T1000 (cell line): ENCODE results near the gene EHF.

ENCODE experiments used
- DNase-seq: peaks from one replicate; lab custom pipeline; 2025; ENCODE audit warnings: mixed read lengths; lab: John Stamatoyannopoulos, UW

Gene EHF

GRCh38 chr11:34625576-34625975 is 4.7 kb downstream of the EHF start:
- no peak for DNase-seq

GRCh38 chr11:34626393-34626792 is 5.5 kb downstream of the EHF start:
- DNase-seq = no peak

- DNase-seq = no peak
Measured at GRCh38 chr11:34627197-34627596, 6.3 kb downstream of the EHF start.

GRCh38 chr11:34629711-34630110 is 8.8 kb downstream of the EHF start:
- no peak for DNase-seq

GRCh38 chr11:34630544-34630943 is 9.7 kb downstream of the EHF start:
- no peak for DNase-seq

GRCh38 chr11:34631297-34631696 is 10.4 kb downstream of the EHF start:
- DNase-seq = no peak

- no peak for DNase-seq
Measured at GRCh38 chr11:34631737-34632104, 10.8 kb downstream of the EHF start.

- DNase-seq = no peak
Measured at GRCh38 chr11:34632105-34632791, 11.4 kb downstream of the EHF start.

- peak; percentile 29 for DNase-seq
Measured at GRCh38 chr11:34633640-34633989, 12.7 kb downstream of the EHF start.

GRCh38 chr11:34633990-34634693 is 13.2 kb downstream of the EHF start:
- no peak for DNase-seq

GRCh38 chr11:34634694-34635062 is 13.8 kb downstream of the EHF start:
- DNase-seq = no peak

- no peak for DNase-seq
Measured at GRCh38 chr11:34636127-34636526, 15.2 kb downstream of the EHF start.

- no peak for DNase-seq
Measured at GRCh38 chr11:34637303-34637702, 16.4 kb downstream of the EHF start.

GRCh38 chr11:34638897-34639296 is 18.0 kb downstream of the EHF start:
- no peak for DNase-seq

GRCh38 chr11:34639545-34639944 is 18.7 kb downstream of the EHF start:
- no peak for DNase-seq

- DNase-seq = no peak
Measured at GRCh38 chr11:34640050-34640923, 19.4 kb downstream of the EHF start.

GRCh38 chr11:34640924-34641275 is 20.0 kb downstream of the EHF start:
- no peak for DNase-seq

GRCh38 chr11:34641456-34641855 is 20.6 kb downstream of the EHF start:
- no peak for DNase-seq

- no peak for DNase-seq
Measured at GRCh38 chr11:34642001-34642554, 21.2 kb downstream of the EHF start.

- no peak for DNase-seq
Measured at GRCh38 chr11:34642873-34643272, 22.0 kb downstream of the EHF start.

GRCh38 chr11:34643311-34643710 is 22.4 kb downstream of the EHF start:
- DNase-seq = no peak

GRCh38 chr11:34643846-34644245 is 23.0 kb downstream of the EHF start:
- no peak for DNase-seq
